ENCODE measurements around the gene MAP2K6.
A peak's percentile ranks its signal among the peaks of the same experiment; 100 is the strongest.

MAP2K6 gene

DNA sequence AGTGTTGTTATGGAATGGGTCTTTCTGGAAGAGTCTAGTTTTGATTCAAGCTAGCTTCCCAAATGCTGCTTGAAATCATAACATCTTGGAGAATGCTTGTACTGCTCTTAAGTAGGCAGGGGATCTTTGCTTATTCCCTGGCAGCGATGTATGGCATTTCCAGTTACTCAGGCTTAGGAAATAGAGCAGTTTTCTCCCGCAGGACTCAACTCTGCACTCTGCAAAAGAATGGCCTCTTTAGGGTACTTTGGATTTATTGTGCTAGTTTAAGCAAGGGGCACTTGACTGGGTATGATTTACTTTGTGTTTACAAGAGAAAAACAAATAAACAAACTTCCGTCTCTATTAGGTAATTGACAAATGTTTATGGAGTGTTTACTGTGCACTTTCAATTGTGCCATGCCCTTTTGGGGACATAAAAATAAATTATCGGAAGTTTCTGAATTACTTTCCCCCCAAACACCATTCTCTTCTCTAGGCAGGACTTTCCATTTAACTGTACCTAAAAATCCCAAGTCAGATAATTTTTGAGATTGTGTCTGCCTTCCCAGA, 164.0 kb downstream of the MAP2K6 start:
- DNase-seq (ENCODE audit: low spot score): no peak
- no peak overlapping the region for H3K4me3 ChIP-seq
- no peak overlapping the region for H3K27ac ChIP-seq
- TF ChIP-seq, protein P1, sequence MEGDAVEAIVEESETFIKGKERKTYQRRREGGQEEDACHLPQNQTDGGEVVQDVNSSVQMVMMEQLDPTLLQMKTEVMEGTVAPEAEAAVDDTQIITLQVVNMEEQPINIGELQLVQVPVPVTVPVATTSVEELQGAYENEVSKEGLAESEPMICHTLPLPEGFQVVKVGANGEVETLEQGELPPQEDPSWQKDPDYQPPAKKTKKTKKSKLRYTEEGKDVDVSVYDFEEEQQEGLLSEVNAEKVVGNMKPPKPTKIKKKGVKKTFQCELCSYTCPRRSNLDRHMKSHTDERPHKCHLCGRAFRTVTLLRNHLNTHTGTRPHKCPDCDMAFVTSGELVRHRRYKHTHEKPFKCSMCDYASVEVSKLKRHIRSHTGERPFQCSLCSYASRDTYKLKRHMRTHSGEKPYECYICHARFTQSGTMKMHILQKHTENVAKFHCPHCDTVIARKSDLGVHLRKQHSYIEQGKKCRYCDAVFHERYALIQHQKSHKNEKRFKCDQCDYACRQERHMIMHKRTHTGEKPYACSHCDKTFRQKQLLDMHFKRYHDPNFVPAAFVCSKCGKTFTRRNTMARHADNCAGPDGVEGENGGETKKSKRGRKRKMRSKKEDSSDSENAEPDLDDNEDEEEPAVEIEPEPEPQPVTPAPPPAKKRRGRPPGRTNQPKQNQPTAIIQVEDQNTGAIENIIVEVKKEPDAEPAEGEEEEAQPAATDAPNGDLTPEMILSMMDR (IDR thresholded peaks at IDR 0.05): no peak

DNA sequence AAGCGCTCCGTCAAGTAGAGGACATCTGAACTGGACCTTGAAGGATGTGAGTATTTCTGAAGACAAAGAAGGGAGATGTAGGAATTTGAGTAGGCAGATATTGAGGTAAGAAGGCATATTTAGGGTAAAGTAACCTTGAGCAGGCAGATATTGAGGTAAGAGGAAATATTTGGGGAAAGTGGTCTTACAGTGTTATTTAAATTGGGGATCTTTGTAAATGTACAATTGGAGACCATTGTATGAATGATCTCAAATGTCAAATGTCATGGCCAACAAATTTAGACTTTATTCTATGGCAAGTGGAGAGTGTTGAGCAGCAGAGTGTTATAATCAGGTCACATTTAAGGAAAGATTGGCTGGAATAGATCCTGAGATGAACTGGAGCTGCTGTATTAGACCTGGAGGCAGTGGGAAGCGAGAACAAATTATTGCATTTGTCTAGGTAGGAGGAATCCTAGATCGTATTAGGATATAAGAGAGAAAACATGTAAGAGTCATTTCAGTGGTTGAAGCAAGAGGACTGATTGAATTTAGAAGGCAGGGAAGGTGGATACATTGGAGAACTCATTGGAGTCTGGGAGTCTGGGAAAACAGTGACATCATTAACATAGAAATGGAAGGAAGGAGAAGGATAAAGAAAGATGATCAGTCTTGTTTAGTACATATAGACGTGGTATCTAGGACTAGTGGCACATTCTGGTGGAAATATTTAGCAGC, 165.6 kb downstream of the MAP2K6 start:
- DNase-seq (ENCODE audit: low spot score): no peak
- TF ChIP-seq, protein P1 (IDR thresholded peaks at IDR 0.05): no peak

DNA sequence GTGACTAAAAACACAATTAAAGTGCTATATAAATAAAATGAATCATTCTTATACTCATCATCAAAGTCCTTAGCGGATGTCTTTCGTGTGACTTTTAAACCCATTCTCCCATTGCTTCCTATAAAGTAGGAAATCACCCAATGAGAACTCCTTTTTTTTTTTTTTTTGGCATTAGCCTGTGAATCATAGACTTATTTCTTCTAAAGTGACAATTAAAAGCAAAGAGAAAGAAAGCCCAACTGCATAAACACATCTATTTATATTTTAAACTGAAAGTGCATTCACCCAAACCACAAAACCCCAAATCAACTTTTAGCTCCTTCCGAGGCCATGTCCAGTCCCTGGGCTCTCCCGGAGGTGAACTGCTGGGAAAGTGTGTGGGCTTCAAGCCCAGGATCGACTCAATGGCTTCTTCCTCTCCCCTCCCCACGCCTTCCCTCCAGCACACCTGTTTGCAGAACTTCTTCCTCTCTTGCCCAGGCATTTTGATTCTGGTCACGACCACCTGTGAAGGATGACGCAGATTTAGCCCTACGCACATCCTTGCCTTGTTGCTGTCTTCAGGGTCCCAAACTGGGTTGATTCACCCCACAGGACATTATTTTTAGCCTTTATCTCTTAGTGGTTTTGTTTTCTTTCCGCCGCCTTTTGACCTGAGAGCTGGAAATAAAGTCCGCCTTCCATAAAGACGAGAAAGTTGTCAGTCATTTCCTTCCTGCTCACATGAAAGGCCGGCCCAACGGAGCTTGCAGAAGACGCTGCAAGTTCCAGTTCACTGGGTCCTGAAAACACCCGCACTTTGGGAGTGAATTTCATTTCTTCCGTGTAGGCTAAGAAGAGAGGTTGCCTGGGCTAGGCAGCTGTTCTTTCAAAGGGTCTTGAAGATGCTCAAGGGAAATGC, 166.8 kb downstream of the MAP2K6 start:
- peak overlapping the region; percentile 47 for H3K4me3 ChIP-seq
- H3K27ac ChIP-seq: peak overlapping the region in 1 of 2 donors; percentile 23
- no peak for DNase-seq (ENCODE audit: low spot score)
- TF ChIP-seq, protein P1 (IDR thresholded peaks at IDR 0.05): no peak

More for the DNA sequence above, 165.6 kb downstream of the MAP2K6 start:
- H3K4me3 ChIP-seq: no peak overlapping the region
- no peak overlapping the region for H3K27ac ChIP-seq

DNA sequence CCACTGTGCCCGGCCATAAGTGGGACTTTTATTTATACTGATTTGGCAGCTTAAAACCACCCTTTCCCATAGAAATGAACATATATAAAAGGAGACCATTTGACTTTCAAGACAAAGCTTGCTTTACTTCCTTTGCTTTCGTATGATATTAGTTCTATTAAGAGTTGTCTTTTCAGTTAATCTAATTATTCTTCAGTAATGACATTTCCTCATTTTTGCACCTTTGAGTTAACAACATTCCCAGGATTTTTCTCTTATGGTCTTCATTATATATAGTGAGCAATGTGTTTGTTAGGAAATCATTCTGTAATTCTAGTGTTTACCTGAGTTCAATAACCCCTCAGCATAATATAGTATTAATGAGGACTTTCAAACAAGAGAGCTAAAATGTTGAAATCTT, 173.8 kb downstream of the MAP2K6 start:
- DNase-seq (ENCODE audit: low spot score): no peak
- TF ChIP-seq, protein P1 (IDR thresholded peaks at IDR 0.05): no peak
- H3K27ac ChIP-seq: no peak overlapping the region
- no peak overlapping the region for H3K4me3 ChIP-seq

DNA sequence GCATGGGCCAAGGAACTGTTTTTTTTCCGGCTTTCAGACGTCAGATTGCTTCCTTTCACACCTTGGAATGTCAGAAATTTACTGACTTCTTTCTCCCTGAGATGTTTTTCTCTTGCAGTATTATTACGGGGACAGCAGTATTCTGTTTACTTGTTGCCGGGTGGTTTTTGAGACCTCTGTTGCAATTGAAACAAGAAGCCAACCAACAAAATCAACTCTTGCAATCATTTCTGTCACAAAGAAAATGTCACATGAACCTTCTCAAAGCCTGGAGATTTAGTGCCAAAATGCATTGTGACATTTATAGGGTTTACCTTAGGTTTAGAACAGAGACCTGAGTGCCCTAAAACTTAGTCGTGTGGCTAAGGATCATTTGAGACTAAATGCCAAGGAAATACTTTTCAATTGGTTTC, 174.3 kb downstream of the MAP2K6 start:
- TF ChIP-seq, protein P1 (IDR thresholded peaks at IDR 0.05): no peak

DNA sequence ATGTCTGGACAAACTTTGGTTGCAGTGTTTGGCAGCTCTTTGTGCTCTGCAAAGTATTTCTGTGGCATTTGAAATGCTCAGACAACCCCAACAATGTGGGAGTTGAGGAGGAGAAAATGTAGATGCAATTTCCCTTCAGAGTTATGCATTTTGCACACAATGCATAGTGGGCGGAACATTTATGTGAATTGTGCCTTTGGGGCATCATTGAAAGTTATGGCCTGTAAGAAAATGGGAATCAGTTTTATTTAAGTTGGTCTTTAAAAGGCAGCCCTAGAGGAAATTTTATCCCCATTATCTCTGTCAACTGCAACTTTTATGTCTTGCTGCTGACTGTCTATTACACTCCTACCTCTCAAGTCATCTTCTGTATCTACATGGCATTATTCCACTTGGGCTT, 176.2 kb downstream of the MAP2K6 start:
- no peak overlapping the region for H3K27ac ChIP-seq
- H3K4me3 ChIP-seq: no peak overlapping the region
- no peak for DNase-seq (ENCODE audit: low spot score)
- TF ChIP-seq, protein P1 (IDR thresholded peaks at IDR 0.05): no peak

More for the DNA sequence above, 174.3 kb downstream of the MAP2K6 start:
- Histone ChIP-seq H3K27ac (no peak overlapping the region), H3K4me3 (no peak overlapping the region)
- DNase-seq (ENCODE audit: low spot score): no peak
